KOPT-K1 (cell line): ENCODE measurements around the gene YAF2.

ENCODE experiments used
- H3K27ac ChIP-seq: fragments of 200-600 bp; sonication (generic); 2 replicates; pipeline ENCODE4 v1.5.1; 2016; ENCODE audit warnings: antibody characterized with exemption, mild to moderate bottlenecking, low read depth, low read length; ENCODE audit not compliant: poor library complexity, severe bottlenecking
- H3K36me3 ChIP-seq: fragments of 200-600 bp; sonication (generic); 2 replicates; pipeline ENCODE4 v1.5.1; 2017; ENCODE audit warnings: antibody characterized with exemption, mild to moderate bottlenecking, low read length, moderate library complexity; ENCODE audit not compliant: insufficient read depth
- H3K9me3 ChIP-seq: fragments of 200-600 bp; sonication (generic); 2 replicates; pipeline ENCODE4 v1.5.1; 2017; ENCODE audit warnings: antibody characterized with exemption, low read length, mild to moderate bottlenecking; ENCODE audit not compliant: insufficient read depth, poor library complexity, severe bottlenecking

Gene YAF2

DNA sequence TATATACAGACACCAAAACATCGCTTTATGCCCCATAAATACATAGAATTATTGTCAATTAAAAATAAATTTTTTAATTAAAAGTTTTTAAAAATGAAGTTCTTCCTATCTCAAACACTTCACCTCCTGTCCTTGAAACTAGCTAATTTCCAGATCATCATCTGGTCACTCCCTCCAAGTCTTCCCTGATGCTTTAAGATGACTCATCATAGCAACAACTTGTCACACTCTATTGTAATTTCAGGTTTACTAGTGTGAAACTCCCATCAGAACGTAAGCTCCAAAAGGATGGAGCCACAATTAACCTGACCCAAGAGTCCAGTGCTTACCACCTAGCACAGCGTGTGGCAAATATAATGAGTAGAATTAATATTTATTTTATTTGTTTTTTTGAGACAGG lies 109.7 kb downstream of the YAF2 start:
- H3K27ac ChIP-seq, result no peak overlapping the region
- H3K9me3 ChIP-seq, result no peaks in the 10 kb centered on the region
- no peaks in the 10 kb centered on the region for H3K36me3 ChIP-seq

GRCh38 chr12:42126963-42127362 lies 111.1 kb downstream of the YAF2 start:
- Histone ChIP-seq H3K9me3 (no peaks in the 10 kb centered on the region), H3K27ac (no peak overlapping the region), H3K36me3 (no peaks in the 10 kb centered on the region)

- Histone ChIP-seq H3K9me3 (no peaks in the 10 kb centered on the region), H3K27ac (no peak overlapping the region), H3K36me3 (no peaks in the 10 kb centered on the region)
Observed at GRCh38 chr12:42125388-42125767, 112.7 kb downstream of the YAF2 start.

GRCh38 chr12:42124764-42125387 lies 113.2 kb downstream of the YAF2 start:
- H3K27ac ChIP-seq, result no peak overlapping the region
- no peaks in the 10 kb centered on the region for H3K36me3 ChIP-seq
- H3K9me3 ChIP-seq, result no peaks in the 10 kb centered on the region

GRCh38 chr12:42119085-42119633 lies 118.9 kb downstream of the YAF2 start:
- H3K27ac ChIP-seq, result no peak overlapping the region
- peaks cover 20% of the 10 kb centered on the region for H3K36me3 ChIP-seq
- H3K9me3 ChIP-seq, result peaks cover 2% of the 10 kb centered on the region

DNA sequence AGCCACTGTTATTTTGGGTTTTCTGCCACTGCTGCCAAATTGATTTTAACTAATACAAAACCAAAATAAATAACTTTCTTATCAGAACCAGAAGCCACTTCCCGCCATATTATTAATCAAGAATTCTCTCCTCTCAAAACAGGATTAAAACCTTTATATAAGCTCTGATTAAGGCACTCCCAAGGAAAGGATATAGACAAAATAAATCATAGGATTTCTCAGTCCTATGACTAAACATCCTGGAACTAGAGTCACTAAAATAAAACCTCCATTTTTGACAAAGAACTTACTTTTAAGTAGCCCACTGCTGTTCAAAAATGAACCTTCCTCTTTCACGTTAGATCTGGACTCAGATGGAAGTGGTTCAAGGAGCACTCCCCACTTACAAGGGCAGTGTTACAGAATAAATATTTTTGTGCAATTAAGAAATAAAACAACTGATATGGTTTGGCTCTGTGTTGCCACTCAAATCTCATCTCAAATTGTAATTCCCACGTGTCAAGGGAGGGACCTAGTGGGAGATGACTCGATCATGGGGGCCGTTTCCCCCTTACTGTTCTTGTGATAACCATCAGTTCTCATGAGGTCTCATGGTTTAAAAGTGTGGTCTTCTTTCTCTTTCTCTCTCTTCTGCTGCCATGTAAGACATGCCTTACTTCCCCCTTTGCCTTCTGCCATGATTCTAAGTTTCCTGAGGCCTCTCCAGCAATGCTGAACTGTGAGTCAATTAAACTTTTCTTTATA lies 119.7 kb downstream of the YAF2 start:
- no peak overlapping the region for H3K27ac ChIP-seq
- peaks cover 4% of the 10 kb centered on the region for H3K9me3 ChIP-seq

DNA sequence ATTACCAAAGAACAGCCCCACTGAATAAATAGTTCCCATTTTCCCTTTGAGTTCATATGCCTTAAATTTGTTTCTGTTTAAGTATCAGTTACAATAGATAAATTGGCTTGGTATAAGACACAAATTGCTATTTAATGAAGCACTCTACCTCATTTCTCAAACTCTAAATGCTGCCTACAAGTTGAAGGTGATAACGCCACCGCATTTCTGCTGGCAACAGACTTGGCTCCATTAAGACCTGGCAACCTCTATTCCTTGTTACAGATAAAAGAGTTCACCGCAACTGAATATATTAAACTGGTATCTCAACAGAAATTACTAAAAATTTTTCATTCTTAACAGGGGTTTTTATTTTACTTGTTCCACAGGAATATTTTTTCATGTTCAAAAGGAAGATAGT lies 129.0 kb downstream of the YAF2 start:
- Histone ChIP-seq H3K36me3 (peaks cover 15% of the 10 kb centered on the region), H3K9me3 (peaks cover 19% of the 10 kb centered on the region), H3K27ac (no peak overlapping the region)

More for the DNA sequence above, 119.7 kb downstream of the YAF2 start:
- H3K36me3 ChIP-seq, result peaks cover 20% of the 10 kb centered on the region
